Measurements from ENCODE around the gene SRF.

GRCh38 chr6:43149265-43149664 is 21.8 kb upstream of the SRF start:
- TF ChIP-seq CTCF (conservative IDR thresholded peaks at IDR 0.05 in 1 of 2, IDR thresholded peaks at IDR 0.05 in 1 of 2; ENCODE audit: extremely low read depth in 1 of 2, insufficient read depth in 1 of 2, low read depth in 1 of 2, low read length in 2 of 2) (no peak), EZH2 (IDR thresholded peaks at IDR 0.05; ENCODE audit: borderline replicate concordance, low read length) (no peak)
